Esophagus squamous epithelium (tissue), 5 donors: ENCODE data around the gene MAPRE2. TPM values are rescaled to one million over a fixed set of nuclear protein-coding genes. Genes with fewer than 3 reads are reported as not detected.

ENCODE experiments used
- DNase-seq: peaks from one replicate; lab custom pipeline; 2025; lab: John Stamatoyannopoulos, UW
- H3K27ac ChIP-seq, 4 donors: fragments of 200-600 bp; sonication (generic); one replicate each; pipeline ENCODE4 v1.5.1; 2016 to 2019; ENCODE audit warnings: mild to moderate bottlenecking in 1 of 4
- H3K27me3 ChIP-seq, 4 donors: fragments of 200-600 bp; sonication (generic); 1 replicate in 3 of 4; 2 replicates in 1 of 4; pipeline versions ENCODE4 v1.5.1 to v1.6.0; 2017 to 2021; ENCODE audit warnings: antibody characterized with exemption in 1 of 4
- H3K36me3 ChIP-seq, 3 donors: fragments of 200-600 bp; sonication (generic); one replicate each; pipeline ENCODE4 v1.5.1; 2016 to 2019
- H3K4me1 ChIP-seq, 3 donors: fragments of 200-600 bp; sonication (generic); one replicate each; pipeline ENCODE4 v1.5.1; 2017 to 2019
- H3K4me3 ChIP-seq, 4 donors: fragments of 200-600 bp; sonication (generic); 1 replicate in 3 of 4; 2 replicates in 1 of 4; pipeline ENCODE4 v1.5.1; 2016 to 2019; ENCODE audit warnings: mild to moderate bottlenecking in 2 of 4, moderate library complexity in 1 of 4
- H3K9me3 ChIP-seq, 3 donors: fragments of 200-600 bp; sonication (generic); one replicate each; pipeline ENCODE4 v1.5.1; 2016 to 2019
- POLR2A ChIP-seq, 4 donors: fragments of 450-650 bp; IDR thresholded peaks; one replicate each; pipeline ENCODE4 v1.6.1; 2017; ENCODE audit warnings: antibody characterized with exemption in 4 of 4, mild to moderate bottlenecking in 4 of 4, moderate library complexity in 3 of 4
- WGBS, 2 donors: methylation state at CpG; one replicate each; pipeline ENCODE4 v1.1.5; 2018; 5-methylcytosine and 5-hydroxymethylcytosine counted together
- intact Hi-C: fragments of 100-400 bp; cut with DNase I; formaldehyde crosslinking; loops from one replicate; pipeline ENCODE4 v1.15.0; 2022
- total RNA-seq, 4 donors: library from RNA; depleted of rRNA; stranded (reverse); fragments of >200 nt; gene quantifications; one replicate each; pipeline ENCODE4 v1.1.0, GENCODE V29; 2016
- TF ChIP-seq, protein P1 (sequence below), 6 experiments: fragments of 450-650 bp in 4 of 6; fragments of 200-600 bp in 2 of 6; sonication (generic) in 2 of 6; IDR thresholded peaks; one replicate each; pipeline ENCODE4 v1.5.1; 2016 to 2019; ENCODE audit warnings: antibody characterized with exemption in 6 of 6, mild to moderate bottlenecking in 4 of 6, moderate library complexity in 4 of 6
- donor health status: DM: yes; HTN: yes; CAD: no.

The MAPRE2 gene
- total RNA-seq, 4 donors from 2014 or later, result 1.5 to 9.0 (median 5.0) TPM

DNA sequence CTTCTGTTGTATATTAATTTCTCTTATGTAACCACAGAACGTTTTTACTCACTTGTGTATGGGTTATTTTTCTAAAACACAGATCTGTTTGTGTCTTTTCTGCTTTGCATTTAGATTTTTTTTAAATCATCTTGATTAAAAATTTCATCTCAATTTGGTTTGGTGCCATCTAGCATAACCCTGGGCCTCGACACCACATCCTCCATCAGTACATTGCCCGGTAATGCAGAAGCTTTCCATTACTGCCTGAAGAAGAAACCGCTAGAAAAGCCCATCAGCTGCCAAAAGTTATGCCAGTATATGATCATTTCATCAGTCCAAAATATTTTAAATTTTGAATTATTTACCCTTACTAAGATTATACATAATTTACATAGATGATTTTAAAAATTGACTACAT, 26.2 kb downstream of the MAPRE2 start:
- Histone ChIP-seq H3K36me3 (peaks cover 0 to 12% (median 0%) of the 10 kb centered on the region in 3 donors), H3K9me3 (no peaks in the 10 kb centered on the region), H3K4me1 (peaks cover 0 to 13% (median under 1%) of the 10 kb centered on the region in 3 donors), H3K4me3 (no peak overlapping the region), H3K27ac (no peak overlapping the region), H3K27me3 (no peaks in the 10 kb centered on the region)
- no peak for TF ChIP-seq POLR2A (IDR thresholded peaks at IDR 0.05)
- TF ChIP-seq, protein P1, sequence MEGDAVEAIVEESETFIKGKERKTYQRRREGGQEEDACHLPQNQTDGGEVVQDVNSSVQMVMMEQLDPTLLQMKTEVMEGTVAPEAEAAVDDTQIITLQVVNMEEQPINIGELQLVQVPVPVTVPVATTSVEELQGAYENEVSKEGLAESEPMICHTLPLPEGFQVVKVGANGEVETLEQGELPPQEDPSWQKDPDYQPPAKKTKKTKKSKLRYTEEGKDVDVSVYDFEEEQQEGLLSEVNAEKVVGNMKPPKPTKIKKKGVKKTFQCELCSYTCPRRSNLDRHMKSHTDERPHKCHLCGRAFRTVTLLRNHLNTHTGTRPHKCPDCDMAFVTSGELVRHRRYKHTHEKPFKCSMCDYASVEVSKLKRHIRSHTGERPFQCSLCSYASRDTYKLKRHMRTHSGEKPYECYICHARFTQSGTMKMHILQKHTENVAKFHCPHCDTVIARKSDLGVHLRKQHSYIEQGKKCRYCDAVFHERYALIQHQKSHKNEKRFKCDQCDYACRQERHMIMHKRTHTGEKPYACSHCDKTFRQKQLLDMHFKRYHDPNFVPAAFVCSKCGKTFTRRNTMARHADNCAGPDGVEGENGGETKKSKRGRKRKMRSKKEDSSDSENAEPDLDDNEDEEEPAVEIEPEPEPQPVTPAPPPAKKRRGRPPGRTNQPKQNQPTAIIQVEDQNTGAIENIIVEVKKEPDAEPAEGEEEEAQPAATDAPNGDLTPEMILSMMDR (IDR thresholded peaks at IDR 0.05), result no peak
- 66 to 82% methylated on average over 4 of the region's 4 CpGs for WGBS, 2 donors
- intact Hi-C loops, result no loop called here
- DNase-seq, result no peak

DNA sequence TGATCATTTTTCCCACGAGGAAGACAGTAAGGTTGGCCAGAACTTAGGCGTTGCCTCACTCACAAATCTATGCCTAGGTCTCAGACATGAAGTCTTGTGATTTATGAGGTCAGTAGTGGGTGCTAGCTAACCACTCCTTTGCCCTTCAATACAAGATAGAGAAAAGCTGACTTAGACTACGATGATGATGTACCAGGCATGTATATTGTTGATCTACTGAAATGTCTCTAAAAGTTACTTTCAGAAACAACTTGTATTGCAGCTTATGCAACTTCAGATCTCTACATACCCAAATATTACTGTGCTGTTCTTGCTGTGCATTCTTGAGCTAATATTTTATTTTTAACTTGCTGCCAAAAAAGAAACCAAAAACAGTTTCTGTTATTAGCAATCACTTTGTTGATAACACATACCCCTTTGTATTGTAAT, 30.6 kb downstream of the MAPRE2 start:
- TF ChIP-seq, protein P1 (IDR thresholded peaks at IDR 0.05), result no peak
- TF ChIP-seq POLR2A (IDR thresholded peaks at IDR 0.05), result no peak
- Histone ChIP-seq H3K4me3 (no peak overlapping the region), H3K27me3 (no peaks in the 10 kb centered on the region), H3K4me1 (peaks cover 0 to 31% (median 3%) of the 10 kb centered on the region in 3 donors), H3K9me3 (no peaks in the 10 kb centered on the region), H3K36me3 (peaks cover 0 to 12% (median 0%) of the 10 kb centered on the region in 3 donors), H3K27ac (peak overlapping the region in 2 of 4 donors; percentile 31 to 40)
- WGBS, 2 donors, result 54 to 59% methylated on average over 3 of the region's 3 CpGs
- intact Hi-C loops, result no loop called here
- DNase-seq, result no peak

DNA sequence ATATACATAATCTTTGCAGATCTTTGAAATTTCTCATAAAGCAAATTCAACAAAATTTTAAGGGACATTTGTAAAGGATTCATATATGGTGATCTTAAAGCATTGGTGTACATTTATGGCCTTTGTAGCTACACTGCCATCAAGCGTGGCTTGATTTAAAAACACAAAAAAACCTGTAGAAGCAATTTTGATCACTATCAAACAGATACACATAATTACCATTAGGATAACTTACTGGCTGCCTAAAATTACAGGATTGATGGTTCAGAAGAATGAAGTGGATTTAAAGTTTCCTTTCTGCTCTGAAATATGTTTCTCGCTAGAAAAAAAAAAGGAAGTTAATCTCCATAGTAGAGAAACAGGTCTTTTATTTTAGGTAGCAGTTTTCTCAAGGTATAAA, 31.4 kb downstream of the MAPRE2 start:
- no peak for DNase-seq
- peaks cover 0 to 31% (median 3%) of the 10 kb centered on the region in 3 donors for H3K4me1 ChIP-seq
- no peak for TF ChIP-seq POLR2A (IDR thresholded peaks at IDR 0.05)
- TF ChIP-seq, protein P1 (IDR thresholded peaks at IDR 0.05), result no peak
- no peaks in the 10 kb centered on the region for H3K27me3 ChIP-seq
- H3K27ac ChIP-seq, result no peak overlapping the region
- WGBS, 2 donors, result 74 to 82% methylated on average over 2 of the region's 2 CpGs
- no peaks in the 10 kb centered on the region for H3K9me3 ChIP-seq
- intact Hi-C loops, result no loop called here
- no peak overlapping the region for H3K4me3 ChIP-seq
- peaks cover 0 to 12% (median 0%) of the 10 kb centered on the region in 3 donors for H3K36me3 ChIP-seq

DNA sequence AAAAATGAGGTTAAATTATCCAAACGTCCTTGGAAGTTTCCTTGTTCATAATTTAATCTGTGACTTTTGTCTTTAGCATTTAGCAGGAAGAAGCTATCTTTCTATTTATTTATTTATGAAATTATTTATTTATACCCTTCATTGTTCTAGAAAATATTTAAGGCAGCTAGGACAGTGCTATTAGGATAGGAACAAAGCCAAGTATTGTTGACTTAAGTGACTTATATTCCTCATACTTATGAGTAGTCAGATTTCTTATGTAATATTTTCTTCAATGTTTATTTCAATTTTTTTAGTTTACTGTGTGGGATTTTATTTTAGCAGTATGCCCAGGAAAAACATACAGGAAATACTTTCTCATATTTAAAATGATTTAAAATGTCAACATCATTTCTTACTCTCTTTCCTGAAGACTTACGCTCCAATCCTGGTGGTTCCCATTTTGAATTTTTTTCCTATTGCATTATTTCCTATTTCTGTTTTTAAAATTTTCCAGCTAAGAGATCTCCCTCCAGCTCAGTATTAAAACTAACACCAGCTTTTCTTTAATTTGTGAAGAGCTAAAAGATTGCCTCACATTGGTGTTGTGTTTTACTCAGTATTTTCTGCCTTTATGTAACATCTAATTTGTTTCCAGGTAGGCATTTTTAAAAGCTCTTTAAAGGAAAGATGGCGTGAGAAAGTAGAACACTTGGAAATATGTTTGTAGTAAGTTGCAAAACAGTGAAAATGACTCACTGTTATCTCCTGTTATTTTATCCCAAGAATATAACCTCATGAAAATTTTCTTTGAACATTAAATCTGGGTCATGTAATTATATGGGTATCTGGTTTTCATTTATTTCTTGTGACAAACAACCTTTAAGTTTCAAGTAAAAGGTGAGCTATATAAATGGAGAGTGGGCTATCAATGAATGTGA, 32.2 kb downstream of the MAPRE2 start:
- H3K27me3 ChIP-seq, result no peaks in the 10 kb centered on the region
- no peak for TF ChIP-seq POLR2A (IDR thresholded peaks at IDR 0.05)
- TF ChIP-seq, protein P1 (IDR thresholded peaks at IDR 0.05), result no peak
- DNase-seq, result no peak
- H3K9me3 ChIP-seq, result no peaks in the 10 kb centered on the region
- intact Hi-C loops, result no loop called here
- WGBS, 2 donors, result 64 to 65% methylated on average over 3 of the region's 3 CpGs
- H3K4me3 ChIP-seq, result no peak overlapping the region
- H3K27ac ChIP-seq, result peak overlapping the region in 1 of 4 donors; percentile 7
- peaks cover 0 to 31% (median 3%) of the 10 kb centered on the region in 3 donors for H3K4me1 ChIP-seq
- H3K36me3 ChIP-seq, result peaks cover 0 to 12% (median 0%) of the 10 kb centered on the region in 3 donors

DNA sequence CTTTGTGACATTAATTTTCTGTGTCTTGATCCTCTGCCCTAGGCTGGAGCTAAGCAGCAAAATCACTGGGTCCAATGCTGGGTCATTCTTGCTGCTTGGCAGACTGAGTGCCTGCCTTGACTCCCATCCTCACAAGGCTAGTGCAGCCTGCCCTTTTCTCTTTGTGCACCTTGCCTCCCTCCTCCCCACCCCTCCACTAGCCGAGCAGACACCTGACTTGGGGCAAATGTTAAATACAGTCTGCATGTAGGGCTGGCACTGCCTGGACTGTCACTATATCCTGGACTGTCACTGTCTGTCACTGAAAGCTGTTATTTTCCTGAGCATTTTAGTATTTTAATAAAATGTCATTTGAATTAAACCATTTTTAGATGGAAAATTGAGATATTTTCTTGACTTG, 33.4 kb downstream of the MAPRE2 start:
- no peaks in the 10 kb centered on the region for H3K27me3 ChIP-seq
- intact Hi-C loops, result no loop called here
- 60 to 82% methylated on average over 1 of the region's 1 CpG for WGBS, 2 donors
- no peak overlapping the region for H3K27ac ChIP-seq
- no peak for DNase-seq
- peaks cover 0 to 12% (median 0%) of the 10 kb centered on the region in 3 donors for H3K36me3 ChIP-seq
- TF ChIP-seq, protein P1 (IDR thresholded peaks at IDR 0.05), result no peak
- TF ChIP-seq POLR2A (IDR thresholded peaks at IDR 0.05), result no peak
- no peaks in the 10 kb centered on the region for H3K9me3 ChIP-seq
- no peak overlapping the region for H3K4me3 ChIP-seq
- H3K4me1 ChIP-seq, result peaks cover 0 to 31% (median 3%) of the 10 kb centered on the region in 3 donors
